GM15510 (cell line): Measurements from ENCODE around the gene ANKRD24.

ENCODE experiments used
- POLR2A ChIP-seq: IDR thresholded peaks from 3 replicates; pipeline ENCODE4 v1.6.1; 2011; ENCODE audit warnings: borderline replicate concordance; ENCODE audit not compliant: insufficient read length; ENCODE audit errors: extremely low read depth

The ANKRD24 gene

GRCh38 chr19:4234862-4235201, 52.3 kb downstream of the ANKRD24 start:
- no peak for TF ChIP-seq POLR2A

- TF ChIP-seq POLR2A, result no peak
Measured at GRCh38 chr19:4238831-4239230, 56.3 kb downstream of the ANKRD24 start.

- TF ChIP-seq POLR2A, result no peak
Measured at GRCh38 chr19:4241824-4242430, 59.4 kb downstream of the ANKRD24 start.

- peak; percentile 64 for TF ChIP-seq POLR2A
Measured at GRCh38 chr19:4246767-4247593, 64.5 kb downstream of the ANKRD24 start, which contains the start of gene YJU2. Gene YJU2 (plus strand): TSS chr19:4247080. CDS start chr19:4247147, 67 bp downstream.

- TF ChIP-seq POLR2A, result no peak
Measured at GRCh38 chr19:4256563-4256962, 74.1 kb downstream of the ANKRD24 start.

- TF ChIP-seq POLR2A, result no peak
Measured at GRCh38 chr19:4257025-4257424, 74.5 kb downstream of the ANKRD24 start.

- no peak for TF ChIP-seq POLR2A
Measured at GRCh38 chr19:4258181-4258580, 75.7 kb downstream of the ANKRD24 start.

GRCh38 chr19:4260613-4261191, 78.2 kb downstream of the ANKRD24 start:
- no peak for TF ChIP-seq POLR2A

- TF ChIP-seq POLR2A, result no peak
Measured at GRCh38 chr19:4264812-4265211, 82.3 kb downstream of the ANKRD24 start.

- TF ChIP-seq POLR2A, result no peak
Measured at GRCh38 chr19:4266253-4267000, 83.9 kb downstream of the ANKRD24 start.

- no peak for TF ChIP-seq POLR2A
Measured at GRCh38 chr19:4267101-4267900, 84.8 kb downstream of the ANKRD24 start.

- no peak for TF ChIP-seq POLR2A
Measured at GRCh38 chr19:4267901-4268815, 85.7 kb downstream of the ANKRD24 start.

GRCh38 chr19:4268816-4269430, 86.4 kb downstream of the ANKRD24 start:
- no peak for TF ChIP-seq POLR2A
